Psoas muscle (tissue), 8 donors: ENCODE results near the gene VWA8. TPM values are rescaled to one million over a fixed set of nuclear protein-coding genes. Genes with fewer than 3 reads are reported as not detected.
A peak's percentile ranks its signal among the peaks of the same experiment; 100 is the strongest.

Experiments
- ATAC-seq, 4 donors: fragments of 200-7000 bp; cut with Tn5 transposase; one replicate each; pipeline ENCODE4 v1.9.1; 2020; ENCODE audit warnings: moderate library complexity in 3 of 4, mild to moderate bottlenecking in 2 of 4
- DNase-seq, 2 donors: peaks; one replicate each; pipeline ENCODE4 v3.0.0-alpha.2; 2020
- H3K27ac ChIP-seq: fragments of 200-600 bp; one replicate; pipeline ENCODE4 v1.8.0; 2022
- H3K27me3 ChIP-seq, 3 donors: fragments of 200-600 bp in 1 of 3; one replicate each; pipeline versions ENCODE4 v1.6.1 to v1.8.0; 2013 to 2022; ENCODE audit warnings: low read length in 2 of 3, mild to moderate bottlenecking in 2 of 3, moderate library complexity in 1 of 3; ENCODE audit not compliant: insufficient read depth in 3 of 3
- H3K36me3 ChIP-seq, 2 donors: fragments of 200-600 bp in 1 of 2; one replicate each; pipeline versions ENCODE4 v1.6.1 to v1.8.0; 2013 to 2022; ENCODE audit warnings: low read depth in 1 of 2, mild to moderate bottlenecking in 1 of 2, moderate library complexity in 1 of 2; ENCODE audit not compliant: insufficient read depth in 1 of 2
- H3K4me1 ChIP-seq: fragments of 200-600 bp; one replicate; pipeline ENCODE4 v1.8.0; 2022
- H3K4me3 ChIP-seq: fragments of 200-600 bp; one replicate; pipeline ENCODE4 v1.8.0; 2022; ENCODE audit warnings: mild to moderate bottlenecking
- H3K9me3 ChIP-seq: fragments of 200-600 bp; one replicate; pipeline ENCODE4 v1.8.0; 2022
- CTCF ChIP-seq: fragments of 200-600 bp; IDR thresholded peaks from one replicate; pipeline ENCODE4 v1.8.0; 2022; ENCODE audit warnings: antibody characterized with exemption
- WGBS, 3 donors: extraction: QIAGEN DNeasy Blood & Tissue Kit; methylation state at CpG; one replicate each; pipeline versions ENCODE4 v1.1.6 to v1.1.7; 2013; 5-methylcytosine and 5-hydroxymethylcytosine counted together
- intact Hi-C, 2 donors: fragments of 100-400 bp; cut with DNase I; formaldehyde crosslinking; loops; one replicate each; pipeline versions ENCODE4 v1.11.0 to v1.14.2; 2022
- polyA plus RNA-seq, 3 donors: library from polyadenylated mRNA; stranded (reverse); fragments of 200-250 nt; gene quantifications; one replicate each; pipeline ENCODE4 v1.2.3, GENCODE V29; 2013
- total RNA-seq, 4 donors: library from RNA; stranded (reverse); fragmentation: NEBNext Ultra II Directional in 2 of 4; extraction: Animal tissue kit (Norgen Biotek cat#: 25700) in 2 of 4; gene quantifications; one replicate each; pipeline versions ENCODE4 v1.2.1 to v1.2.4, GENCODE V29; 2021 to 2023
- donor health status: healthy with polysubstance abuse.
- donor health status: DM: no; HTN: no; CAD: no; lungs with moderate emphysema.
- donor health status: Bipolar disorder and iron deficiency.
- donor health status: healthy.
- donor health status: DM: yes; HTN: yes; CAD: no.
- donor health status: DM: no; HTN: no; CAD: no.
- donor health status: DM: no; HTN: no; CAD: no.
- donor health status: DM: yes; HTN: yes; CAD: no.

VWA8 gene
- total and polyA plus RNA-seq, 7 donors = 8.6 to 50.5 (median 30.1) TPM

DNA sequence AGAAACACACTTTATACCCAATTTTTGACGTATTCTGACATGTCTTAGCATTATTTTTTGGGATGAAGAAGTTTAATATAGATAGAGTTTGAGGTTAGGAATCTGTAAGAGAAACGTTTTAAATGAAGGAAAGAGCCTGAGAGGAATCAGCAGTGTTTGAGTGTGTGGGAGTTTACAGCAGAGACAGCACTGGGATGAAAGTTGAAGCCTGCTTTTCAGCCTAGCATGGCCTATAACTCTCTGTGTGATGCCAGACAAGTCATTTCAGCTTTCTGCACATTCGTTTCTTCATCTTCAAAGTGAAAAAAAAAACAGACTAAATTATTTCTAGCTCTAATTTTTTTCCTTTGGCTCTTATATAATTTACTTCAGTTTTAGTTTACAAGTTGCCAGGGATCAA, 326.5 kb downstream of the VWA8 start:
- DNase-seq (no peak), ATAC-seq (no peak)
- H3K27ac ChIP-seq = no peak overlapping the region
- 78 to 84% (median 79%) methylated on average over 3 of the region's 3 CpGs for WGBS, 3 donors
- H3K4me3 ChIP-seq = no peak overlapping the region
- no peaks in the 10 kb centered on the region for H3K27me3 ChIP-seq
- no peak for TF ChIP-seq CTCF
- no peaks in the 10 kb centered on the region for H3K36me3 ChIP-seq
- H3K4me1 ChIP-seq = no peaks in the 10 kb centered on the region
- no peaks in the 10 kb centered on the region for H3K9me3 ChIP-seq
- intact Hi-C loops = no loop called here

GRCh38 chr13:41633776-41634175, 327.1 kb downstream of the VWA8 start:
- 83 to 94% (median 93%) methylated on average over 4 of the region's 4 CpGs for WGBS, 3 donors
- Histone ChIP-seq H3K27me3 (no peaks in the 10 kb centered on the region), H3K9me3 (no peaks in the 10 kb centered on the region), H3K4me1 (no peaks in the 10 kb centered on the region), H3K27ac (no peak overlapping the region), H3K4me3 (no peak overlapping the region), H3K36me3 (no peaks in the 10 kb centered on the region)
- ATAC-seq (no peak), DNase-seq (no peak)
- TF ChIP-seq CTCF = no peak
- intact Hi-C loops = no loop called here

GRCh38 chr13:41631296-41631965, 329.5 kb downstream of the VWA8 start:
- peak in 1 of 4 donors; percentile 20 for ATAC-seq
- 87 to 93% (median 91%) methylated on average over 5 of the region's 5 CpGs for WGBS, 3 donors
- no peak overlapping the region for H3K4me3 ChIP-seq
- no peaks in the 10 kb centered on the region for H3K4me1 ChIP-seq
- no peaks in the 10 kb centered on the region for H3K27me3 ChIP-seq
- TF ChIP-seq CTCF = no peak
- no peaks in the 10 kb centered on the region for H3K9me3 ChIP-seq
- no peak for DNase-seq
- no peak overlapping the region for H3K27ac ChIP-seq
- intact Hi-C loops = no loop called here
- no peaks in the 10 kb centered on the region for H3K36me3 ChIP-seq

DNA sequence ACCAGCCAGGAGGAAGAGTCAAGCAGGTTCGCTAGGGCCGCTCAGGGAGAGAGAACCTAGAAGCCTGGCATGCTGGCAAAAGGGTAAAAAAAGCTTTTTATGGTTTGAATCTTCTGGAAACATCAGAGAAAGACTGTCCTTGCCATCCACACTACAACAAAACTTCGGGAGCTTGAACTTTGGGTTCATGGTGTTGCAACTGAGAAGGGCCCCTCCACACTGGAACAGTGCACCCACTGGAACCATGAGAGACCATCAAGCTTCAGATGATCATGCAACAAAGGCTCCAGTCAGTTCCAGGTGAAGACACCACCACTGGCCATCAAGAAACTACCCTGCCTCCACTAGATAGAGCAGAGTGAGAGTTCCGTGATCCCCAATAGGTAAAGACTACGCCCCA, 333.5 kb downstream of the VWA8 start:
- ATAC-seq (no peak), DNase-seq (no peak)
- H3K27ac ChIP-seq = no peak overlapping the region
- no peaks in the 10 kb centered on the region for H3K4me1 ChIP-seq
- H3K4me3 ChIP-seq = no peak overlapping the region
- intact Hi-C loops = no loop called here
- WGBS, 3 donors = 95 to 97% (median 97%) methylated on average over 5 of the region's 5 CpGs
- H3K9me3 ChIP-seq = no peaks in the 10 kb centered on the region
- TF ChIP-seq CTCF = no peak
- peaks cover 0 to 3% of the 10 kb centered on the region in 2 donors for H3K36me3 ChIP-seq
- no peaks in the 10 kb centered on the region for H3K27me3 ChIP-seq

DNA sequence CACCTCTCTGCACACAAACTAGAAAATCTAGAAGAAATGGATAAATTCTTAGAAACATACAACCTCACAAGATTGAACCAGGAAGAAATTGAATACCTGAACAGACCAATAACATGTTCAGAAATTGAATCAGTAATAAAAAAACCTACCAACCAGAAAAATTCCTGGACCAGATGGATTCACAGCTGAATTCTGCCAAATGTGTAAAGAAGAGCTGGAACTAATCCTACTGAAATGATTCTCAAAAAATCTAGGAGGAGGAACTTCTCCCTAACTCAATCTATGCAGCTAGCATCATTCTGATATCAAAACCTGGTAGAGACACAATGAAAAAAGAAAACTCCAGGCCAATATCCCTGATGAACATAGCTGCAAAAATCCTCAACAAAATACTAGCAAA, 336.9 kb downstream of the VWA8 start:
- no peaks in the 10 kb centered on the region for H3K27me3 ChIP-seq
- H3K36me3 ChIP-seq = peaks cover 0 to 3% of the 10 kb centered on the region in 2 donors
- DNase-seq = no peak
- no peak overlapping the region for H3K4me3 ChIP-seq
- H3K9me3 ChIP-seq = peaks cover under 1% of the 10 kb centered on the region
- intact Hi-C loops = no loop called here
- no peaks in the 10 kb centered on the region for H3K4me1 ChIP-seq
- TF ChIP-seq CTCF = no peak
- ATAC-seq = no peak
- no peak overlapping the region for H3K27ac ChIP-seq
